PC-9 (cell line): ENCODE data around the gene ESRRG.
A peak's percentile ranks its signal among the peaks of the same experiment; 100 is the strongest.

Source experiments
- EZH2 ChIP-seq: fragments of 200-600 bp; sonication (generic); IDR thresholded peaks from 2 replicates; pipeline ENCODE4 v1.8.0; 2017; ENCODE audit warnings: antibody characterized with exemption, low read depth
- TF ChIP-seq, protein P1 (sequence below): fragments of 200-600 bp; sonication (generic); conservative IDR thresholded peaks from 2 replicates; pipeline ENCODE4 v1.6.1; 2017; ENCODE audit warnings: mixed run types, antibody characterized with exemption, mild to moderate bottlenecking, moderate library complexity

DNA sequence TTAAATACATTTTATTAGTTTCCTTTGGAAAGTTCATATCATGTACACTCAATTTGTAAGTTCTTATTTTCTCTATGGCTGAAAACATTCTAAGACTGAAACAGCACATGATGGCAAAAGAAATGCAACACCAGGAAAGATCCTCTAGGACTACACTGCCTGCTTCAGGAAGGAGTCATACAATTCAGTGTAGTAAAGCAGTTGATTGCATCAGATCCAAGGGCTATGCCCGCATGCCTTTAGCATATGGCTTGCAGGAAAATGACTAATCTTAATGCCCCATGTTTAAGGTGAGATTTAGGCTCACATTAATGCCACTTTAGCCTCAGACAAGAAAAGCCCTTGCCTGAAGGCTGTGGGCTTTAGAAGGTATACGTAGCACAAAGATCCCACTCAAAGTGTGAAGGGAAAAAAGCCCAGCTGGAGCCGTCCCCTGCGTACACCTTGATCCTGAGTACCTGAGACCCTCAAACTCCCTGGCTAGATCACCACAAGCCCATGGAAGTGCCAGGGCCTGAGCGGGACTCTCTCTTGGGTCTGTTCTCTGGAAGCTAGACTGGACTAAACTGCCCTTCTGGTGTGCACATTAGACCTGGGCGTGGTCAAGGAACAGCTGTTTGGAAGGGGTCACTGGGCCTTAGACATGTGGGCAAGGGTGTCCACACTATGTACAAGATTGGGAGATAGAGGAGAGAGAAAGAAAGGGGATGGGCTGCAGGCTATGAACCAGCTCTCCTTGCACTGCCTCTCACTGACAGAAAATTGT is 52.9 kb downstream of the ESRRG start:
- TF ChIP-seq, protein P1, sequence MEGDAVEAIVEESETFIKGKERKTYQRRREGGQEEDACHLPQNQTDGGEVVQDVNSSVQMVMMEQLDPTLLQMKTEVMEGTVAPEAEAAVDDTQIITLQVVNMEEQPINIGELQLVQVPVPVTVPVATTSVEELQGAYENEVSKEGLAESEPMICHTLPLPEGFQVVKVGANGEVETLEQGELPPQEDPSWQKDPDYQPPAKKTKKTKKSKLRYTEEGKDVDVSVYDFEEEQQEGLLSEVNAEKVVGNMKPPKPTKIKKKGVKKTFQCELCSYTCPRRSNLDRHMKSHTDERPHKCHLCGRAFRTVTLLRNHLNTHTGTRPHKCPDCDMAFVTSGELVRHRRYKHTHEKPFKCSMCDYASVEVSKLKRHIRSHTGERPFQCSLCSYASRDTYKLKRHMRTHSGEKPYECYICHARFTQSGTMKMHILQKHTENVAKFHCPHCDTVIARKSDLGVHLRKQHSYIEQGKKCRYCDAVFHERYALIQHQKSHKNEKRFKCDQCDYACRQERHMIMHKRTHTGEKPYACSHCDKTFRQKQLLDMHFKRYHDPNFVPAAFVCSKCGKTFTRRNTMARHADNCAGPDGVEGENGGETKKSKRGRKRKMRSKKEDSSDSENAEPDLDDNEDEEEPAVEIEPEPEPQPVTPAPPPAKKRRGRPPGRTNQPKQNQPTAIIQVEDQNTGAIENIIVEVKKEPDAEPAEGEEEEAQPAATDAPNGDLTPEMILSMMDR = 0 out of 2 replicates have a peak, but pooled peaks have one; percentile 21
- TF ChIP-seq EZH2 = no peak
